ENCODE measurements around the gene TGFBRAP1.

DNA sequence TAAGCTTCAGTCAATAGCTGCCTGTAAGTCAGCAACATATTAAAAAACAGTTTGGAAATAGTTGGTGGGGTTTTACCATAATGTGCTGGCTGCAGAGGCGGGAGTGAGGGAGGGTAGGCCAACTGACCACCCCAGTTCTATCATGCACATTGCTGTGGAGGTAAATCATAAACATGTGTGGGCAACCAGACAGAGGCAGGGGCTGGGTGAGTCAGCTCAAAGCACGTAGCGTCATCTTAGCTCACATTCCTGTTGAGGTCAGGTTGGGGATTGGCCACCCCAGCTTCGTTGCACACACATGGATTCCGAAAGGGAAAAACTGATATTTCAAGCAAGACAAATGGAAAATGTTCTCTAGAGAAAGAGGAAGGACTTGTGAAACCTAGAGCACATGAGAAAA lies 68.5 kb downstream of the TGFBRAP1 start:
- TF ChIP-seq, protein P1, sequence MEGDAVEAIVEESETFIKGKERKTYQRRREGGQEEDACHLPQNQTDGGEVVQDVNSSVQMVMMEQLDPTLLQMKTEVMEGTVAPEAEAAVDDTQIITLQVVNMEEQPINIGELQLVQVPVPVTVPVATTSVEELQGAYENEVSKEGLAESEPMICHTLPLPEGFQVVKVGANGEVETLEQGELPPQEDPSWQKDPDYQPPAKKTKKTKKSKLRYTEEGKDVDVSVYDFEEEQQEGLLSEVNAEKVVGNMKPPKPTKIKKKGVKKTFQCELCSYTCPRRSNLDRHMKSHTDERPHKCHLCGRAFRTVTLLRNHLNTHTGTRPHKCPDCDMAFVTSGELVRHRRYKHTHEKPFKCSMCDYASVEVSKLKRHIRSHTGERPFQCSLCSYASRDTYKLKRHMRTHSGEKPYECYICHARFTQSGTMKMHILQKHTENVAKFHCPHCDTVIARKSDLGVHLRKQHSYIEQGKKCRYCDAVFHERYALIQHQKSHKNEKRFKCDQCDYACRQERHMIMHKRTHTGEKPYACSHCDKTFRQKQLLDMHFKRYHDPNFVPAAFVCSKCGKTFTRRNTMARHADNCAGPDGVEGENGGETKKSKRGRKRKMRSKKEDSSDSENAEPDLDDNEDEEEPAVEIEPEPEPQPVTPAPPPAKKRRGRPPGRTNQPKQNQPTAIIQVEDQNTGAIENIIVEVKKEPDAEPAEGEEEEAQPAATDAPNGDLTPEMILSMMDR (conservative IDR thresholded peaks at IDR 0.05; ENCODE audit: low read depth, low read length) = no peak
- TF ChIP-seq EZH2 (IDR thresholded peaks at IDR 0.05; ENCODE audit: low read length, unreplicated experiment) = no peak

All from PC-3 (cell line).